Parathyroid adenoma (tissue), 2 donors: ENCODE measurements around the gene DNM3.

Experiments
- H2AFZ ChIP-seq: fragments of 300-600 bp; sonication (generic); one replicate; pipeline ENCODE4 v1.7.0; 2017; ENCODE audit warnings: antibody characterized with exemption, mild to moderate bottlenecking
- H3K27ac ChIP-seq: fragments of 300-600 bp; sonication (generic); one replicate; pipeline ENCODE4 v1.7.0; 2017
- H3K27me3 ChIP-seq: fragments of 300-600 bp; sonication (generic); one replicate; pipeline ENCODE4 v1.7.0; 2017; ENCODE audit warnings: low read length; ENCODE audit not compliant: control insufficient read depth, insufficient read depth
- H3K36me3 ChIP-seq: fragments of 300-600 bp; sonication (generic); one replicate; pipeline ENCODE4 v1.7.0; 2017; ENCODE audit warnings: low read length; ENCODE audit not compliant: control insufficient read depth, insufficient read depth
- H3K4me1 ChIP-seq: fragments of 300-600 bp; sonication (generic); one replicate; pipeline ENCODE4 v1.7.0; 2017; ENCODE audit warnings: control low read depth
- H3K4me2 ChIP-seq: fragments of 300-600 bp; sonication (generic); one replicate; pipeline ENCODE4 v1.7.0; 2017; ENCODE audit warnings: low read length
- H3K4me3 ChIP-seq: fragments of 300-600 bp; sonication (generic); one replicate; pipeline ENCODE4 v1.7.0; 2017; ENCODE audit warnings: low read depth, low read length
- H3K79me2 ChIP-seq: fragments of 300-600 bp; sonication (generic); one replicate; pipeline ENCODE4 v1.7.0; 2017; ENCODE audit warnings: control low read depth
- H3K9ac ChIP-seq: fragments of 300-600 bp; sonication (generic); one replicate; pipeline ENCODE4 v1.7.0; 2017; ENCODE audit warnings: mild to moderate bottlenecking
- H3K9me3 ChIP-seq: fragments of 300-600 bp; sonication (generic); one replicate; pipeline ENCODE4 v1.7.0; 2017; ENCODE audit warnings: low read length; ENCODE audit not compliant: control insufficient read depth
- TF ChIP-seq, protein P1 (sequence below): fragments of 300-600 bp; sonication (generic); IDR thresholded peaks from one replicate; pipeline ENCODE4 v1.7.0; 2017; ENCODE audit warnings: antibody characterized with exemption, mild to moderate bottlenecking
- donor health status: primary hyperparathyroidism.

Gene DNM3

GRCh38 chr1:171868217-171868803 is 27.0 kb downstream of the DNM3 start:
- no peak overlapping the region for H3K9ac ChIP-seq
- TF ChIP-seq, protein P1, sequence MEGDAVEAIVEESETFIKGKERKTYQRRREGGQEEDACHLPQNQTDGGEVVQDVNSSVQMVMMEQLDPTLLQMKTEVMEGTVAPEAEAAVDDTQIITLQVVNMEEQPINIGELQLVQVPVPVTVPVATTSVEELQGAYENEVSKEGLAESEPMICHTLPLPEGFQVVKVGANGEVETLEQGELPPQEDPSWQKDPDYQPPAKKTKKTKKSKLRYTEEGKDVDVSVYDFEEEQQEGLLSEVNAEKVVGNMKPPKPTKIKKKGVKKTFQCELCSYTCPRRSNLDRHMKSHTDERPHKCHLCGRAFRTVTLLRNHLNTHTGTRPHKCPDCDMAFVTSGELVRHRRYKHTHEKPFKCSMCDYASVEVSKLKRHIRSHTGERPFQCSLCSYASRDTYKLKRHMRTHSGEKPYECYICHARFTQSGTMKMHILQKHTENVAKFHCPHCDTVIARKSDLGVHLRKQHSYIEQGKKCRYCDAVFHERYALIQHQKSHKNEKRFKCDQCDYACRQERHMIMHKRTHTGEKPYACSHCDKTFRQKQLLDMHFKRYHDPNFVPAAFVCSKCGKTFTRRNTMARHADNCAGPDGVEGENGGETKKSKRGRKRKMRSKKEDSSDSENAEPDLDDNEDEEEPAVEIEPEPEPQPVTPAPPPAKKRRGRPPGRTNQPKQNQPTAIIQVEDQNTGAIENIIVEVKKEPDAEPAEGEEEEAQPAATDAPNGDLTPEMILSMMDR, result no peak
- H3K79me2 ChIP-seq, result no peaks in the 10 kb centered on the region

DNA sequence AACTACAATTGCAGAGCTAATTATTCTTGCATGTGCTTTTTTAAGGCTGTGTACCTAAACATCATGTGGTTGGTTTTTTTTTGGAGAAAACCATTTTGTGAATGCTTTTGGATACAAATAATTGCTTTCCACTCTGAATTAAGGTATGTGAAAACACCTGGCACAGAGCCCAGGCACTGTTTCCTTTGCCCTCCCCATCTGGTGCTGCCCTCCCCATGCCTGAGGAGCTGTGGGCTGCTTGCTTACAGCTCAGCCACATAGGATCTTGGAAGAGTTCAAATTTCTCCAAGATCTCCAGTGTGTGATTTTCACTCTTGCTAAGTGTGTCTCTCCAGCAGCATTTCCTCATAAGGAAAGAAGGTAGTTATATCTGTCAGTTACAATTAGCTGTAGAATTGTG is 27.8 kb downstream of the DNM3 start:
- no peak overlapping the region for H2AFZ ChIP-seq

More at GRCh38 chr1:171868217-171868803, 27.0 kb downstream of the DNM3 start:
- no peak overlapping the region for H3K4me3 ChIP-seq
- H3K27me3 ChIP-seq, result no peaks in the 10 kb centered on the region
- H2AFZ ChIP-seq, result no peak overlapping the region
- no peak overlapping the region for H3K27ac ChIP-seq
- no peaks in the 10 kb centered on the region for H3K4me1 ChIP-seq
- no peaks in the 10 kb centered on the region for H3K36me3 ChIP-seq
- H3K9me3 ChIP-seq, result no peaks in the 10 kb centered on the region
- H3K4me2 ChIP-seq, result no peak overlapping the region

GRCh38 chr1:171871848-171872247 is 30.6 kb downstream of the DNM3 start:
- Histone ChIP-seq H3K79me2 (no peaks in the 10 kb centered on the region), H3K4me2 (no peak overlapping the region), H2AFZ (no peak overlapping the region), H3K9ac (no peak overlapping the region), H3K4me1 (no peaks in the 10 kb centered on the region), H3K4me3 (no peak overlapping the region), H3K27ac (no peak overlapping the region), H3K27me3 (no peaks in the 10 kb centered on the region), H3K9me3 (no peaks in the 10 kb centered on the region), H3K36me3 (no peaks in the 10 kb centered on the region)
- TF ChIP-seq, protein P1, result no peak

More for the DNA sequence above, 27.8 kb downstream of the DNM3 start:
- H3K4me1 ChIP-seq, result no peaks in the 10 kb centered on the region
- no peak overlapping the region for H3K27ac ChIP-seq
- TF ChIP-seq, protein P1, result no peak
- H3K4me3 ChIP-seq, result no peak overlapping the region
- no peaks in the 10 kb centered on the region for H3K79me2 ChIP-seq
- H3K9me3 ChIP-seq, result no peaks in the 10 kb centered on the region
- no peak overlapping the region for H3K9ac ChIP-seq
- no peaks in the 10 kb centered on the region for H3K27me3 ChIP-seq
- no peaks in the 10 kb centered on the region for H3K36me3 ChIP-seq
- H3K4me2 ChIP-seq, result no peak overlapping the region

DNA sequence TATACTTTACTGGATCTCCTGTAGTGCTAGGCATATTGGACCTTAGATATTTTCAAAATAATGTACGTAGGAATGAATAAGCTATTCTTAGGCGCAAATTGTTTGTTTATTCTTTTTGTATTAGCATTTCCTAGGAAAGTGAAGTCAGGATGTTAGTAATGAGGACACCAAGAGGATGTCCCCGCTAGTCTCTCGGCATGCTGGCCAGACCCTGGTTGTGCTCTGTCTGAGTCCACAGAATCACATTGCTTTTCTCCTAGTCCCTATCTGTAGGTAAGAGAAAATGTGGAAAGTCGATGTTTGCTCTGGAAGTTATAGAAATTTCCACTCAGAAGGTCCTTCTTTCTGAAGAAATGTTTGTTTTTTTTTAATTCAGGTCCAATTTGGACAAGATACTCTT is 31.1 kb downstream of the DNM3 start:
- no peaks in the 10 kb centered on the region for H3K27me3 ChIP-seq
- no peak overlapping the region for H3K4me3 ChIP-seq
- no peaks in the 10 kb centered on the region for H3K36me3 ChIP-seq
- H3K79me2 ChIP-seq, result no peaks in the 10 kb centered on the region
- TF ChIP-seq, protein P1, result no peak
- H3K4me2 ChIP-seq, result no peak overlapping the region
- no peak overlapping the region for H3K27ac ChIP-seq
- no peak overlapping the region for H2AFZ ChIP-seq
- H3K4me1 ChIP-seq, result no peaks in the 10 kb centered on the region
- no peaks in the 10 kb centered on the region for H3K9me3 ChIP-seq
- H3K9ac ChIP-seq, result no peak overlapping the region

DNA sequence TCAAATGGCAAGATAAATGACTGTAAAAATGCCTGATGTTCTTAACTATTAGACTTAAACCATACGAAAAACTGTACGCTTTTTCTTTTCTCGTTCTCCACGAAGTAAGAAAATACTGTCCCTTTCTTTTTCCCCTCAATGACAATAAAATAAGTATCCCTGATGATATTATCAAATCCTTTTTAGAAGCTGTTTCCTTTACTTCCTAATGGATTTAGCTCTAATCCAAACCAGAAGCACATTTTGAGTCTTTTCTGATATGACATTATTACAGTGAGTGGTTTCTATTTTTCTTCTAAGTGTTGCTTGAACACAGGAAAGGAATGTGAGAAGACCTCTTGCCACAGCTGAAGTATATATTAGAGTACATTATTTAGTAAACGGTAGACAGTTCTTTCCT is 32.4 kb downstream of the DNM3 start:
- no peak overlapping the region for H3K4me2 ChIP-seq
- no peaks in the 10 kb centered on the region for H3K27me3 ChIP-seq
- TF ChIP-seq, protein P1, result no peak
- H3K79me2 ChIP-seq, result no peaks in the 10 kb centered on the region
- H3K9me3 ChIP-seq, result no peaks in the 10 kb centered on the region
- H3K27ac ChIP-seq, result no peak overlapping the region
- no peak overlapping the region for H3K4me3 ChIP-seq
- no peaks in the 10 kb centered on the region for H3K4me1 ChIP-seq
- no peak overlapping the region for H2AFZ ChIP-seq
- no peak overlapping the region for H3K9ac ChIP-seq
- no peaks in the 10 kb centered on the region for H3K36me3 ChIP-seq
